GM18517 (cell line): ENCODE measurements around the gene EPS8.

Source experiments
- ATAC-seq: cut with Tn5 transposase; IDR thresholded peaks from one replicate; pipeline ENCODE4 v1.9.1; 2021; ENCODE audit warnings: mild to moderate bottlenecking, moderate library complexity; ENCODE audit not compliant: unreplicated experiment

Gene EPS8

GRCh38 chr12:15721316-15722115 is 67.7 kb downstream of the EPS8 start:
- ATAC-seq, result no peak

DNA sequence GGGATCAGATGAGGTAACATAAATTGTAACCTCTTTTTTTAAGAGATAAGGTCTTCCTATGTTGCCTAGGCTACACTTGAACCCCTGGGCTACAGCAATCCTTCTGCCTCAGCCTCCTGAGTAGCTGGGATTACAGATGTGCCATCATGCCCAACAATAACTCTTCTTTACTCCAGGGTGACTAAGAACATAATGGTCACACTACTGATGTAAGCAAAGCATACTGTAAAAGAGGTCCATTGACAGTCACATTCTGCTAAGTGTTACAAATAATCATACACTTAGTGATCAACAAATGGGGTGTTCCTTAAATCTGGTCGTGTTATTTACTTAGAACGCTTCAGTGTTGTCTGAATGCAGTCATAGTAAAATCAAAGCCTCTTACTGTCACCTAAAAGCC is 68.9 kb downstream of the EPS8 start:
- ATAC-seq, result no peak

GRCh38 chr12:15719230-15719629 is 70.0 kb downstream of the EPS8 start:
- no peak for ATAC-seq

- no peak for ATAC-seq
These were observed 71.1 kb downstream of the EPS8 start for GRCh38 chr12:15717940-15718567.

- ATAC-seq, result no peak
These were observed 72.6 kb downstream of the EPS8 start for GRCh38 chr12:15716581-15716980.

DNA sequence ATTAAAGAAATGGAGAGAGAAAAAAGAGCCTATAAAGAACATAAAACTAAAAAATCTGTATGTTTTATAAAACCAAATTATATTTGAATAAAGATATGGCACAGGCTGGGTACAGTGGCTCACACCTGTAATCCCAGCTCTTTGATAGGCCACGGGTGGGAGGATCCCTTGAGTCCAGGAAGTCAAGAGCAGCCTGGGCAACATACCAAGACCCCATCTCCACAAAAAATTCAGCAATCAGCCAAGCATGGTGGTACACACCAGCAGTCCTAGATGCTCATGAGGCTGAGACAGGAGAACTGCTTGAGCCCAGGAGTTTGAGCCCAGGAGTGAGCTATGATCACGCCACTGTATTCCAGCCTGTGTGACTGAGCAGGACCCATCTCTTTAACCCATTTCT is 74.9 kb downstream of the EPS8 start:
- ATAC-seq, result no peak

GRCh38 chr12:15712823-15713660 is 76.1 kb downstream of the EPS8 start:
- no peak for ATAC-seq

DNA sequence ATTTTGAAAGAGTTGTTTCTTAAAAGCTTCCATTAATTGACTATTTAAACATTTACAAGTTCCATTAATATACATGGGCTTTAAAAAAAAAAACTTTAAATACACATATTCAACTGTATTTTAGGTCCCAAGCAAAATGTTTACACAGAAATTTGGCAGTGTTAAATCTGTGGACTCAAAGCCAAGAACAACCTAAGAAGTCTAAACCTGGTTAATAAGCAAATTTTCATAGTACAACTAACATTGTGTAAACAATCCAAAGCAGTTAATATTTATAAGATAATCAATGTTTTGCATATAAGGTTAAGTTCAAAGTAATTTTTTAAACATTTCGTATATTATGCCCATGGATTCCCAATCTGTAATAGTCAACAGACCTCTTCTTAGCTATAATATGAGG is 77.0 kb downstream of the EPS8 start:
- ATAC-seq, result no peak

DNA sequence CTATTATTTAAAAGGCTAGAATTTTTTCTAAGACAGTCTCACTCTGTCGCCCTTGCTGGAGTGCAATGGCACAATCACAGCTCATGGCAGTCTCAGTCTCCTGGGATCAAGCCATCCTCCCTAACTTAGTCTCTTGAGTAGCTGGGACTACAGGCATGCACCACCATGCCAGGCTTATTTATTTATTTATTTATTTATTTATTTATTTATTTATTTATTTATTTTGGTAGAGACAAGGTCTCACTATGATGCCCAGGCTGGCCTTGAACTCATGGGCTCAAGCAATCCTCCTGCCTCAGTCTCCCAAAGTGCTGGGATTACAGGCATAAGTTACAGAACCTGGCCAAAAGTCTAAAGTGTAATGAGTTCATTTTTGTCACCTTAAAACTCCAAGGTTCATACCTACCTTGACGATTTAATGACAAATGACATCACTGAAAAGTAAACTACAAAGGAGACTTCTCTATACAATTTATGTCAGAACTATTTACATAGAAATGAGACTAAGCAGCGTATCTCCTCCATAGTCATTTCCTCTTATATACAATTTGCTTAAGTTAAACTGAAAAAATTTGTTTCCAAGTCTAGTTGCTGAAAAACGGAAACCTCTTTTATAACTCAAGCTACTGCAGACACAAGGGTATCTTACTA is 78.2 kb downstream of the EPS8 start:
- no peak for ATAC-seq

DNA sequence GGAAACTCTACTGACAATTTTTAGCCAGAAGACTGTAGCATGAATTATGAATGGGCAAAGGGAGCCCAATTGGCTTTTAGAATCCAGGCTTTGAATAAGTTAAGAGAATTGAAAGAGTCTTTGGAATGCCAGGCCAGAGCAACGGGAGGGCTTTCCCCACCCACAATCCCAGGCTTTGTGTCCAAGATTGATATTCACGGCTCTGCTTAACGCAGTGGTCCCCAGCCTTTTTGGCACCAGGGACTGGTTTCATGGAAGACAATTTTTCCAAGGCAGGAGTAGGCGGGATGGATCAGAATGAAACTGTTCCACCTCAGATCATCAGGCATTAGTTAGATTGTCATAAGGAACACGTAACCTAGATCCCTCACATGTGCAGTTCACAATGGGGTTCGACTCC is 79.6 kb downstream of the EPS8 start:
- ATAC-seq, result no peak

DNA sequence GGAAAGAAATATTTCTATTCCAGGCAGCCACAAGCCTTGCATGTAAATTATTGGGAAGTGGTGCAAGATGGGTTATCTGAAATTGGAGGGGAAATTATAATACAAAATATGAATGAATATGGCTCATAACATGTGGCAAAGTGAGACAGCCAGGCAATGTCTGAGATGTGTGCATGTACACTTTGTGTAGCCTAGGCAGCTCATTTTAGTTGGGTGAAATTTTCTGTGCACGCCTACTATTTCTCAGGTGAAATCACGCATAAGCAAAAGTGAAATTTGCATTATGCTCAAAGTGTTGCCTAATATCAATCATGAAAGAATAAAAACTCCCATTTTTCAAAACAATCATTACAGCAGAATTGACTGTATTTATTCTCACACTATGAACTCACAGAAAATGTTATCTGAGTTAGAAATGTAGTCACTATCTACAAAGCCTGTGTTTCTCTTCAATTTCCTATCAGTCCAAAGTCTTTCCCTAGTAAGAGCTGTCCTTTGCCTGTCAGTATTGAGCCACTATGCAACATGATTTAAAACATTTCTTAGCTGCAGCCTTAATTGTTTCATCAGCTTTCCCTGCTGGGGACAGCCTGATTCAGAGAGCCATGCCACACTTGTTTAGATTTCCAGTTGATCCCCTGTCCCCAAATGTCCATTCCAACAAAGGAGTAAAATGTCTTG is 80.7 kb downstream of the EPS8 start:
- no peak for ATAC-seq

- no peak for ATAC-seq
These were observed 81.5 kb downstream of the EPS8 start for GRCh38 chr12:15707516-15708199.

- no peak for ATAC-seq
These were observed 83.0 kb downstream of the EPS8 start for GRCh38 chr12:15706010-15706676.

DNA sequence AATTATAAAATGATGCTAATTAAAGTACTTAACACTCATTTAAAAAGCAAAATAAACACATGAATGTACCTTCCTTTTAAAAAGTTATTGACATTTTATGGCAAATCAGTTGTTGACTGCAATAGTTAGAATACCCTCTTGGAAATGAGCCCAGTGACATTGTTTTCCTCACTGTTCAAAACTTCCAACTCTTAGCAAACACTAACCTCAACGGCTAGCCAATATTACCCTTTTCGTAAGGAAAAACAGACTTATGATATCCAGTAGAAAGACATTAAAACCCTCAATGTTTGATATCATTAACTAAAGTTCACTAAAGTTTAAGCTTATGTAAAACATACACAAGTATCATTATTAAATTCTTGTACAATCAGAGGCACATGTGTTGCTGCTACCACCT is 83.6 kb downstream of the EPS8 start:
- ATAC-seq, result no peak

- no peak for ATAC-seq
These were observed 86.9 kb downstream of the EPS8 start for GRCh38 chr12:15702276-15702675.

DNA sequence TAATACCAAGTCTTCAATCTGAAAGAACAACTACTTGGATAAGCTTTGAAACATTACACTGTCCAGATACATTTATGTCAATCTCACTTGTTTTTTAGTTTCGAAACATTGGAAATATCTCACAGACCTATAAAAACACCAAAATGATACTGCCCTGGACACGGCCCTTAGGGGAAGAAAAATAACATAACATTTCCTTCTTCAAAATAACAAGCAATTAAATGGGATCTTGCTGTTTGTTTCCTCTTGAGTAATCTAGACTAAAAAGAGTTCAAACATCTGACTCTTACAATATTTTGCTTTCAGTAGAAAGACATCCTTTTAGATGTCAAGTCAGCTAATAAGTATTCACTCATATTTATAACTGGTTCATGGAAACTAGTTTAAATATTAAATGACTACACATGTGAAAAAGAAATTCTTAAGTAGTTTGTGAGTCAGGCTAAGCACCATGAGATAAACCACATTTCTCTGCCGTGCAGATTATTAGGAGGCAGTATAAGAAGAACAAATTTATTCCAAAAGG is 87.5 kb downstream of the EPS8 start:
- no peak for ATAC-seq

DNA sequence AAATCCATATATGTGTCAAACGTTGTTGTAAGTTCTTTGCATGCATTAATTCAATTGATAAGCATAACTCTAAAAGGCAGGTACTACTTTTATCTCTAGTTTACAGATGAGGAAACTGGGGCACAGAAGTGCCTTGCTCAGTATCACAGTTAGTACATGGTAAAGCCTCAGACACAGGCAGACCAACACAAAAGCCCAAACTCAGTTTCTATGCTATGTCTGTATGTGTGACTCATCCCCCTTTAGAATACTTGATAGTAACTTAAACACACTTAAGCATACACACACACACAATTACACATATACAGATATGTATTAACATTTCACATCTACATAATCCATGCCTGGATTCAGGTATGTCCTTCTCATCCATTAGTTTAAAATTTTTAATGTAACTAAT is 88.0 kb downstream of the EPS8 start:
- no peak for ATAC-seq

- peak; percentile 61 for ATAC-seq
These were observed 88.6 kb downstream of the EPS8 start for GRCh38 chr12:15700595-15700994.

- ATAC-seq, result no peak
These were observed 89.3 kb downstream of the EPS8 start for GRCh38 chr12:15699886-15700285.
